Ammon's horn (tissue), 1 donor: ENCODE measurements around the gene WDR45.

ENCODE experiments used
- DNase-seq: peaks from one replicate; pipeline ENCODE4 v3.0.0-alpha.2; 2016; ENCODE audit warnings: low spot score

The WDR45 gene

DNA sequence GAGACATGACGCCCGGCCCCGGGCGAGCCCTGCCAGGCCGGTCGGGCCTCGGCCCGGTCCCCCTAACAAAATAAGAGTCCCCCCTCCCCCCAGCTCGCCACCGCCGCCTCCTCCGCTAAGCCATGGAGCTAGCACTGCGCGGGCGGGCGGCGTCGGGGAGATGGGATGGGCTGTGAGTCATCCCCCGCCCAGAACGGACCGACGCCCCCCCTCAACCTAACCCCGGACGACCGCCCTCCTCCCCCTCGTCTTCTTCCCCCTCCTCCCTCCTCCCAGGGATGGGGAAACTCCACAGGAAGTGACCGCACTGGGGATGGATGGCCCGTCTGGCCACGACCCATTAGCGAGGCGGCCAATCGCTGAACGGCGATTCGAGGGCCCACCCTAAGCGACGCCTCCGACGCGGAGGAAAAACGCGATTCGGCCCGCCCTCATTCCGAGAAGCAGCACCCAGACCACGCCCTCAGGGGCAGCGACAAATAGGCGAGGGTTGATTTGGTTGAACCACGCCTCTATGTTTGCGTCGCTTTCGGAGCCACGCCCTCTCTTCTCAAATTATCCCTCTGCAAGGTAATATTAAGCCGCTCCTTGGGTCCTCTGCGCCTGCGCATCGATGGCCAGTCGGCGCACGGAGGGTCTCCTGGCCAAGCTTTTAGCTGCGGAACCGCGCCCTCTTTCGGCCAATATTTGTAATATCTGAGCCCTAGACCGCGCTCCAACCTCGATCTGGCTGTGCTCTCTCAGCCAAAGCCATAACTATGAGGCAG, 36.3 kb downstream of the WDR45 start, which contains the start of gene TFE3:
TFE3 (minus strand) TSS at position 138 of the 767 bp plus-strand sequence; CDS start at position 7, 131 bp downstream.
- DNase-seq: peak; percentile 99

DNA sequence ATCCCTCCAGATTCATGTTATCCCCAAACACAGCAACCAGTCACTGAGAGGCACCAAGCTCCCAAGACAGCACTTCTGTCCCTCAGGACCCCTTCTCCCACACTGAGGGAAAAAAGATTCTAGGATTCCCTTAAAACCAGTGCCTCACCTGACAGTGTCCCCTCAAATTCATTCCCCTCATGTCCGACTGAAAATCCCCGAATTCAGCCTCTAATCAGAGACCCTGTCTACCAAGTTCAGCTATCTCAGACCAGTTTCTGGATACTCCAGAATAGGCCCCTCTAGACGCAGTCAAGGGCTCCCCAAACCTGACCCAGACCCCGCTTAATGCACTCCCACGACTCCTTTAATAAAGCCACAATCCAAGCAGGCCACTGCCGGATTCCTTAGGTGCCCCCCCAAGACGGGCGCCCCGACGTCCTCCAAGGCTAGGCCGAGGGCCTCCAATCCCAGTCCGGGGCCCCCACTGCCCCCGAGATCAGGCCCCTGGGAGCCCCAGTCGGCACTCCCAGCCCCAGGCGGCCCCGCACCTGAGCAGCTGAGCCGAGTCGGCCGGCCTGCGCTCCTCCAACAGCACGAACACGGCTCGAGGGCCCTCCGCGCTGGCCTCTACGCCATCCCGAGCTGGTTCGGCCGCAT, 37.0 kb downstream of the WDR45 start:
- DNase-seq: no peak

DNA sequence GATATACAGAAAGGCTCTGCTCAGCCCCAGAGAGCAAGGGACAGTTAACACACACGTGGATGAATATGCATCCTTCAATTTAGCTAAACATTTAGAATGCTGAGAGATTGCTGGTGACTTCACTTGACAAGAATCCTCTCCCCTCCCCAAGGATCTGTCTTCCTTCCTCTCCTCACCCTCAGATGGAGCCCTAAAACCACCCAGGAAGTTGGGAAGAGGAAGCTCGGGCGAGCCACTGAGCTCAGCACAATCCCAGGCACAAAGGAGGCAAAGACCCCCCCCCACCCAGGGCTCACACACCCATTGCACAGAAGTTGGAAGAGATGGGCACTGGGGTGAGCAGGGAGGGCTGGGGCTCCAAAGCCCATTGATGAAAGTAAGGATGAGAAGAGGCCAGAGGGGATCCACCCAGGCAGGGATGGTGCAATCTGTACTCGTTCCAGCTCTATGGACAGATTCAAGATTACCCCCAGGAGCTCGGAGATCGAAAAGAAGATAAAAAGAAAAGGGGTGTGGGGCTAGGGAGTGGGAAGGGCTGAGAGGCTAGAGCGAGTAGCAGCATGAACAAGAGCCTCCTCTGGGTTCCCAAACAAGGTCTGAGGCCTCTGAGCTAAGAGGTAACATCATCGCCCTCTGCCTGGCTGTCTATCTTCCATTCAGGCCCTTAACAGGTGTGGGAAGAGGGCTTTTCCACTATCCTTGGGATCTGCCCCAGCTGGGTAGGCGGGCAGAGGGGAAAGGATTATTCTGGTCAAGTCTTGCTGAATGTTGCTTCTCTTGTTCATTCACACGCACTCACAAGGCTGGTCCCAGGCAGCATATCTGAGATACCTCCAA, 37.7 kb downstream of the WDR45 start:
- DNase-seq: peak; percentile 9

DNA sequence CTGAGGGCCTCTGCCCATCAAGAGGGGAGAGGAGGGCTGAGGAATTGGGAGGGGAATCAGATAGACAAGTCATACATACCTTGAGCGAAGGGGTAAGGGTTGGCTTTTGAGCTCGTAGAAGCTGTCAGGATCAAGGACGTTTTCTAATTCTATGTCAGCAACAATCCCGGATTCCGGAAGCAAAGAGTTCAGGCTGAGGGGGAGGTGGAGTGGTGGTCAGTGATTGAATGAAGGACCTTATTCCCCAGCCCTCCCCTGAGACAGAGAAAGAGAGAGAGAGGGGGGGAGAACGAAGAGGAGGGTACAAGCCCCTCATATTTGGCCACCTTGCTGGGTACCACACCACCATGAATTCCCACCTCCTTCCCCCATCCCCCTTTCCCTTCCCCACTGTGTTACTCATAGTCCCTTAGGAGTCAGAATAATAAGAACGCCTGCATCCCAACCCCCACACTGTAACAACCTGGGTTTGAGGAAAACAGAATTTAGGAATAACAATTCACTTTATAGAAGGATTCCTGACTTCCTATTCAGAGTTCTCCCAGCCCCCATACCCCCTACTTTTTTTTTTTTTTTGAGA, 39.2 kb downstream of the WDR45 start:
- DNase-seq: no peak

- DNase-seq: peak; percentile 62
These were observed 39.9 kb downstream of the WDR45 start for GRCh38 chrX:49039598-49040375.

DNA sequence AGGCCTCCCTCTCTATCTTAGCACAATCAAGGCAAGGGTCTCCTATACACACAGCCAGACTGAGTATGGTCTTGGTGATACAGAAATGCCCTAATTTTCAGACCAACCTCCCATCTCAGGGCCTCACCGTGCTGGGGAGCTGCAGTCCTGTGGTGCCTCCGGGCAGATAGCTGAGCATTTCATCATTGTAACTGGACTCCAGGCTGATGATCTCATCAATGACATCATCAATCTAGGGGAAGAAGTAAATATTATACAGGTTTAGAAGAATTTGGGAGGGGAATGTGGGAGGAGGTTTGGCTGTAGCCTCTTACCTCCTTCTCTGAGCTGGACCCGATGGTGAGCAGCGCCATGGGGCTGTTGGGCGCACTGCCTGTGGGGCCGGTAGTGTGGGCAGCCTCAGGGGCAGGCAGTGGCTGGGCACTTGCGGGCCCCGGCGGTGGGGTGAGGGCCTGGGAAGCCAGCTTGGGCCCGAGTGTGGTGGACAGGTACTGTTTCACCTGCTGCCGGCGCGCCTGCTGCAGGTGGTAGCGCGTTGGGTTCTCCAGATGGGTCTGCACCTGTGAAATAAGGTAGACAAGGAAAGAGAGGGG, 41.7 kb downstream of the WDR45 start:
- no peak for DNase-seq

- no peak for DNase-seq
These were observed 49.4 kb downstream of the WDR45 start for GRCh38 chrX:49030283-49030682.

DNA sequence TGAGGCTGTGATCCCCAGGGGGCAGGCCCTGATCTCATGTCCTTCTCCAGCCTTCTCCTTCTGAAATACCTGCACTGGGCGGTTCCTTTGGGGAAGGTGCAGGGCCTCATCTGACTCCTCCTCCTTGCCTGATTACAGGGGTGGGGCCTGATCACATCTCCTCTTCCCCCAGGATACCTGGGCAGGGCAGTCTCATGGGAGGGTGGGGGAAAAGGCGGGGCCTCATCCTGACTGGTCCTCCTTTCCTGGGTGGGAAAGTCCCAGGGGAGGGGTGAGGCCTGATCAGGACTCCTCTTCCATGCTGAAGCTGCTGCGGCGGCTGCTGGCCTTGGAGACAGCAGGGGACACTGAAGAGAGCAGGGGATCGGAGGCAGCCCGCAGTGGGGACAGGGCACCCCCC, 49.8 kb downstream of the WDR45 start:
- no peak for DNase-seq
